ENCODE data around the gene PRR19. TPM values are rescaled to one million over a fixed set of nuclear protein-coding genes. Genes with fewer than 3 reads are reported as not detected.

Gene PRR19
- total RNA-seq, 1 donor from 2014 or later: 0.71 TPM

DNA sequence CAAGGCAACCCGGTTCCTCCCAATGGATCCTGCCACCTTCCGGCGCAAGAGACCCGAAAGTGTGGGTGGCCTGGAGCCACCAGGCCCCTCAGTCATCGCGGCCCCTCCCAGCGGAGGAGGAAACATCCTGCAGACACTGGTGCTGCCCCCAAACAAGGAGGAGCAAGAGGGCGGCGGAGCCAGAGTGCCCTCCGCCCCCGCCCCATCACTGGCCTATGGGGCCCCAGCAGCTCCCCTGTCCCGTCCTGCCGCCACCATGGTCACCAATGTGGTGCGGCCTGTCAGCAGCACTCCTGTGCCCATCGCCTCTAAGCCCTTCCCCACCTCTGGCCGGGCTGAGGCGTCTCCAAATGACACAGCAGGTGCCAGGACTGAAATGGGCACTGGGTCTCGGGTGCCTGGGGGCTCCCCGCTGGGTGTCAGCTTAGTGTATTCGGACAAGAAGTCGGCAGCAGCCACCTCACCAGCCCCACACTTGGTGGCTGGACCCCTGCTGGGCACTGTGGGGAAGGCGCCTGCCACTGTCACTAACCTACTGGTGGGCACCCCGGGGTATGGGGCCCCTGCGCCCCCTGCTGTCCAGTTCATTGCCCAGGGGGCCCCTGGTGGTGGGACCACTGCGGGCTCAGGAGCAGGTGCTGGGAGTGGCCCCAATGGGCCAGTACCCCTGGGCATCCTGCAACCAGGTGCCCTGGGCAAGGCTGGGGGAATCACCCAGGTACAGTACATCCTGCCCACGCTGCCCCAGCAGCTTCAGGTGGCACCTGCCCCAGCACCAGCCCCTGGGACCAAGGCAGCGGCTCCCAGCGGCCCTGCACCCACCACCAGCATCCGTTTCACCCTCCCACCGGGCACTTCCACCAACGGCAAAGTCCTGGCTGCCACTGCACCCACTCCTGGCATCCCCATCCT lies 11.2 kb upstream of the PRR19 start:
- H3K36me3 ChIP-seq: peaks cover 87% of the 10 kb centered on the region
- H3K4me1 ChIP-seq: peaks cover 11% of the 10 kb centered on the region
- no peaks in the 10 kb centered on the region for H3K9me3 ChIP-seq
- no peaks in the 10 kb centered on the region for H3K27me3 ChIP-seq (ENCODE audit: low read depth)
- DNase-seq (no peak), ATAC-seq (peak in 1 of 2 donors; percentile 9)
- H3K4me3 ChIP-seq: no peak overlapping the region
- intact Hi-C loops (cut with DNase I): no loop called here
- TF ChIP-seq, protein P1, sequence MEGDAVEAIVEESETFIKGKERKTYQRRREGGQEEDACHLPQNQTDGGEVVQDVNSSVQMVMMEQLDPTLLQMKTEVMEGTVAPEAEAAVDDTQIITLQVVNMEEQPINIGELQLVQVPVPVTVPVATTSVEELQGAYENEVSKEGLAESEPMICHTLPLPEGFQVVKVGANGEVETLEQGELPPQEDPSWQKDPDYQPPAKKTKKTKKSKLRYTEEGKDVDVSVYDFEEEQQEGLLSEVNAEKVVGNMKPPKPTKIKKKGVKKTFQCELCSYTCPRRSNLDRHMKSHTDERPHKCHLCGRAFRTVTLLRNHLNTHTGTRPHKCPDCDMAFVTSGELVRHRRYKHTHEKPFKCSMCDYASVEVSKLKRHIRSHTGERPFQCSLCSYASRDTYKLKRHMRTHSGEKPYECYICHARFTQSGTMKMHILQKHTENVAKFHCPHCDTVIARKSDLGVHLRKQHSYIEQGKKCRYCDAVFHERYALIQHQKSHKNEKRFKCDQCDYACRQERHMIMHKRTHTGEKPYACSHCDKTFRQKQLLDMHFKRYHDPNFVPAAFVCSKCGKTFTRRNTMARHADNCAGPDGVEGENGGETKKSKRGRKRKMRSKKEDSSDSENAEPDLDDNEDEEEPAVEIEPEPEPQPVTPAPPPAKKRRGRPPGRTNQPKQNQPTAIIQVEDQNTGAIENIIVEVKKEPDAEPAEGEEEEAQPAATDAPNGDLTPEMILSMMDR (IDR thresholded peaks at IDR 0.05): peak; percentile 48
- H3K27ac ChIP-seq: no peak overlapping the region

GRCh38 chr19:42291435-42291810 lies 10.5 kb upstream of the PRR19 start:
- H3K27me3 ChIP-seq (ENCODE audit: low read depth): no peaks in the 10 kb centered on the region
- no peak overlapping the region for H3K27ac ChIP-seq
- DNase-seq (no peak), ATAC-seq (no peak)
- H3K4me1 ChIP-seq: peaks cover 4% of the 10 kb centered on the region
- TF ChIP-seq, protein P1 (IDR thresholded peaks at IDR 0.05): no peak
- H3K36me3 ChIP-seq: peaks cover 87% of the 10 kb centered on the region
- no peaks in the 10 kb centered on the region for H3K9me3 ChIP-seq
- intact Hi-C loops (cut with DNase I): no loop called here
- no peak overlapping the region for H3K4me3 ChIP-seq

- TF ChIP-seq, protein P1 (IDR thresholded peaks at IDR 0.05): no peak
- H3K9me3 ChIP-seq: no peaks in the 10 kb centered on the region
- ATAC-seq (no peak), DNase-seq (no peak)
- H3K4me3 ChIP-seq: no peak overlapping the region
- peaks cover 81% of the 10 kb centered on the region for H3K36me3 ChIP-seq
- no peaks in the 10 kb centered on the region for H3K27me3 ChIP-seq (ENCODE audit: low read depth)
- no peaks in the 10 kb centered on the region for H3K4me1 ChIP-seq
- intact Hi-C loops (cut with DNase I): no loop called here
- H3K27ac ChIP-seq: no peak overlapping the region
Observed at GRCh38 chr19:42292042-42292960, 9.6 kb upstream of the PRR19 start.

DNA sequence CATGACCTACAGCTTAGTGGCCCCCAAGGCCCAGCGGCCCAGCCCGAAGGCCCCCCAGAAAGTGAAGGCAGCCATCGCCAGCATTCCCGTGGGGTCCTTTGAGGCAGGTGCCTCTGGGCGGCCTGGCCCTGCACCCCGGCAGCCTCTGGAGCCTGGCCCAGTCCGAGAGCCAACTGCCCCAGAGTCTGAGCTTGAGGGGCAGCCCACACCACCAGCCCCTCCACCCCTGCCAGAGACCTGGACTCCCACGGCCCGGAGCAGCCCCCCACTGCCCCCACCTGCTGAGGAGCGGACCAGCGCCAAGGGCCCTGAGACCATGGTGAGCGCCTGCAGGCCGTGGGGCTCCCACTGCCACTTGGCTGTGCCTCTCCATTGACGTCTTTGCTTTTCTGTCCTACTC lies 9.0 kb upstream of the PRR19 start:
- intact Hi-C loops (cut with DNase I): no loop called here
- no peak for DNase-seq

DNA sequence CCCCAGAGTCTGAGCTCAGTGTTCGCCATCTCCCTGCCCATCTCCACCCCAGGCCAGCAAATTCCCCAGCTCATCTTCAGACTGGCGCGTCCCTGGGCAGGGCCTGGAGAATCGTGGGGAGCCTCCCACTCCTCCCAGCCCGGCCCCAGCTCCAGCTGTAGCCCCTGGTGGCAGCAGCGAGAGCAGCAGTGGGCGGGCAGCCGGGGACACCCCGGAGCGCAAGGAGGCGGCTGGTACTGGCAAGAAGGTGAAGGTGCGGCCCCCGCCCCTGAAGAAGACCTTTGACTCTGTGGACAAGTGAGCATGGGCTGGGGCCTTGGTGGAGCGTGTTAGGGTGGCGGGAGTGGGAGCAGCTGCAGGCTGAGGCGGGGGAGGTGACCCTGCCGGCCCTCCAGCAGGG lies 8.4 kb upstream of the PRR19 start:
- ATAC-seq (no peak), DNase-seq (no peak)
- intact Hi-C loops (cut with DNase I): no loop called here
- no peaks in the 10 kb centered on the region for H3K9me3 ChIP-seq
- H3K27ac ChIP-seq: no peak overlapping the region
- no peaks in the 10 kb centered on the region for H3K27me3 ChIP-seq (ENCODE audit: low read depth)
- TF ChIP-seq, protein P1 (IDR thresholded peaks at IDR 0.05): no peak
- H3K4me1 ChIP-seq: no peaks in the 10 kb centered on the region
- H3K4me3 ChIP-seq: no peak overlapping the region
- peaks cover 69% of the 10 kb centered on the region for H3K36me3 ChIP-seq

More for the DNA sequence above, 9.0 kb upstream of the PRR19 start:
- TF ChIP-seq, protein P1 (IDR thresholded peaks at IDR 0.05): no peak
- no peak overlapping the region for H3K27ac ChIP-seq
- H3K4me3 ChIP-seq: no peak overlapping the region
- ATAC-seq: no peak
- no peaks in the 10 kb centered on the region for H3K4me1 ChIP-seq
- no peaks in the 10 kb centered on the region for H3K27me3 ChIP-seq (ENCODE audit: low read depth)
- no peaks in the 10 kb centered on the region for H3K9me3 ChIP-seq
- H3K36me3 ChIP-seq: peaks cover 74% of the 10 kb centered on the region
